HG03571 (cell line): ENCODE measurements around the gene IL1A.
A peak's percentile ranks its signal among the peaks of the same experiment; 100 is the strongest.

Source experiments
- ATAC-seq: cut with Tn5 transposase; IDR thresholded peaks from one replicate; pipeline ENCODE4 v1.9.1; 2021; ENCODE audit not compliant: unreplicated experiment

The IL1A gene

DNA sequence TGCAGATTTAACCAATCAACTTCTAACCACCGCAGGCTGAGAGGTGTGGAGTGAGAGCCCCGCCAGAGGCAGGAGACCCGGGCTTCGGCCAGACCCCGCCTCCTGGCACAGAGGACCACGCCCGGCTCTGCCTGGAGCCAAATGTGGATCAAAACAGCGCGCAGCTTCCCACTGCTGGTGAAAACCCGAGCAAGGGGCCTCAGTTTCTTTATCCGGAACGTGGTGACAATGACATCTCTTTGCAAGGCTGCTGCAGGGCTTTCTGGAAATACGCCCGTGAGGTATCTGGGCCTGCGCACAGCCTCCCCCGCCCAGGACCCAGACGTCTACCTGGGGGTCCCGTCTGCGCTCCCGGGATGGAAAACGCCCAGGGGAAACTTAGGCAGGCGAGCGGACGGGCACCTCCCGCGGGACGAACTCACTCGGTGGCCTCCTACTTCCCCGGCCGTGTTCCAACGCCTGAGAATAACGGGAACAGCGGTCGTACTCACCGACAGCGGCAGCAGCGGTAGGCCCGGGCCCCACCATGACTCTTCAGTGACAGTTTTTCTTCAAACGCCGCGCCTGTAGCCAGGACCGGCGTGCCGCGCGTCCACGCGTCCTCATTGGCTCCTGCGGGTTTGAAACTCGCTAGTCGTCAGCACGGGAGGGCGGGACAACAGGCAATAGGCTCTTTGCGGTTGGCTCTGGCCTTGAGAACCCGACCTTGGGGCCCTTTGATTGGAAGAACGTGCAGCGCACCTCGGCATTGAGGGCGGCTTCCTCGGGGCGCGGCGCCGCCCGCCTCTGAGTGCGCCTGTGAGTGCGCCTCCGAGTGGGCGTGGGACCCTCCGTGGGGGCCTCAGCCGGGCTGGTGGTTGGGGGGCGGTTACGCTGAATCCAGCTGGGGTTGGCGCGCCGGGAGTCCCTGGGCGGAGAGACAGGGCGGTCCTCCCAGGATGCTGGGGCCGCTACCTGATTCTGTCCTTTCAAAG lies 19.9 kb downstream of the IL1A start, which contains the start of gene CKAP2L:
Gene CKAP2L, minus strand, starts transcription at position 539 of the 974 bp plus-strand sequence. Its CDS starts 11 bp downstream, at position 528.
- peak; percentile 95 for ATAC-seq

DNA sequence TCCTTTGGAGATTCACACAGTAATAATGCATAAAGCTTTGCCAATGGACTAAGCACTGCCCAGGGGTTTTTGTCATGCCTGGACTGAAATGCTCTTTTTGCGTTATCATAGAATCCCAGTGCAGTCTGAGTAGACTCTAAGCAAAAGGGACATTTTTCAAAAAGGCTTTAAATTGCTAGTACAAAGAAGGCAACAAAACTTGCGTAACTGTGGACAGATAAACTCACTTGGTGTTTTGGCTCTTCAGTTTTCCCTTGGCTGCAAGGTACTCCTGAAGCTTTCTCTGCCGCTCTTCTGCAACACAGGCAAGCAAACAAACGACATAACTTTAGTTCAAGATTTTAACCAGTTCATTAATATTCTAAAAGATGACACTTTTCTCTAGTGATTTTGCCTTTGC lies 22.0 kb downstream of the IL1A start:
- ATAC-seq: no peak

DNA sequence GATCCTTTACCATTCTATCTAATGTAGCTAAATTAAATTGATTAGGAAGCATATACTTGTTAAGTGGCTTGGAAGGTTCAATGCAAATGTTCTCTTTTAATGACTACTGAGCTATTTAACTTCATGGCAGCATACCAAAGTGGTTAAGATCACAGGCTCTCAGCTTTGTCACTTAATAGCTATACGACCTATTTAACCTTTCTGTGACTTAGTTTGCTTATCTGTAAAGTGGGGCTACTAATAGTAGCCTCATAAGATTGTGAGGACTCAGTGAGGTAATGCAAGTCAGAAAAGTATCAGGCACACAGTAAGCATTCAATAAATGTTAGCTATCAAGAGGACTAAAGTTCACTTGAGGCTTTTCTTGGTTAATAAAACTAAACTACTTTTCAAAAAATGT lies 24.1 kb downstream of the IL1A start:
- no peak for ATAC-seq

DNA sequence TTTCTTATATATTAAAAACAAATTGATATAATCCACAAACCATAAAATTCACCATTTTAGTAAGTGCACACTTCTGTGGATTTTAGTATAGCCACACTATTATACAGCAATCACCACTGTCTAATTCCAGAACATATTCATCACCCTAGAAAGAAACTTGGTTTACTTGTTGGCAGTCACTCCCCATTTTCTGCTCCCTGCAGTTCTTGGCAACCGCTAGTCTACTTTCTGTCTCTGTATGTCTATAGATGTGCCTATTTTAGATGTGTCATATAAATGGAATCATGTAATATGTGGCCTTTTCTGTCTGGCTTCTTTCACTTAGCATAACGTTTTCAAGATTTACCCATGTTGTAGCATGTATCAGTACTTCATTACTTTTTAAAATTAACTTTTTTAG lies 25.6 kb downstream of the IL1A start:
- ATAC-seq: no peak

DNA sequence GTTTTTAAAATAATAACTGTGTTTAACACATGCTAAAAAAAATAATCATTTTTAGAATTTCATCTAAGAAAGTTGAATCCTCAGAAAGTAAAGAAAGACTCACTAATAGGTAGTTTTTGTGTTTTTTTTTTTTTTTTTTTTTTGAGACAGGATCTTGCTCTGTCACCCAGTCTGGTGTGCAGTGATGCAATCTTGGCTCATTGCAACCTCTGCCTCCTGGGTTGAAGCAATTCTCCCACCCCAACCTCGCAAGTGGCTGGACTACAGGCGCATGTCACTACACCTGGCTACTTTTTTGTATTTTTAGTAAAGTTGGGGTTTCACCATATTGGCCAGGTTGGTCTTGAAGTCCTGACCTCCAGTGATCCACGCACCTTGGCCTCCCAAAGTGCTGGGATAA lies 27.0 kb downstream of the IL1A start:
- no peak for ATAC-seq

DNA sequence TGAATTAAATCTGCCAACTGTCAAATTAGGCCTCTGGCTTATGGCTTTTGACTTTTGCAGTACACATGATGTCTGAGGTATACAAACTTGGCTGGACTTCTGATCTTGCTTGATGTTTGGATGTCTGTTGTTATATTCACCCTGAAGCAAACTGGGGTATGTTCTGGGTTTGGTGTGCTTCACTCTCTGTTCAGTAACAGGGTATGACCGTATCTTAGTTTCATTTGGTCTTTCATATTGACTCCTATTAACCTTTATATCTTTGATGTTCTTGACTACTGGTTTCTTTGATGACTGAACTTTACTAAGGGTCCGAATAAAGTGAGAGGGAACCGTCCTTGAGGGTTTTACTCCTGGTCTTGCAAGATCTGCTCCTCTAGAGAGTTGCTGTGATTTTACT lies 28.1 kb downstream of the IL1A start:
- ATAC-seq: no peak

DNA sequence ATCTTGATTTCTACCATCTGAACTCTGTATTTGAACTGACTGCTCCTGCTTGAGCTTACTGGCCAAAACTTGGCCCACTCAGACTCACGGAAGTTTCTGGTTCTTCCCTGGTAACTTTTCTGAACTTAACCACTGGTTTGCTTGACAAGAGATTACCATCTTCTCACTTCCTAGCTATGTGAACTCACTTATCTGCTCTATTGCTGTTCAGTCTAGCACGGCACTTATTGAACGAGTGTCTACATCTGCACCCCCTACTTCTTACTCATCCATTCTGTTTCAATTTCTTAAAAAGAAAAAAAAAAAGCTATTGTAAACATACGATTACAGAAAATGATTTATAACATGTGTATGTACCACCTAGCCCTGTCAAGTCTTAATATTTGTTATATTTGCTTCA lies 28.8 kb downstream of the IL1A start:
- ATAC-seq: no peak

DNA sequence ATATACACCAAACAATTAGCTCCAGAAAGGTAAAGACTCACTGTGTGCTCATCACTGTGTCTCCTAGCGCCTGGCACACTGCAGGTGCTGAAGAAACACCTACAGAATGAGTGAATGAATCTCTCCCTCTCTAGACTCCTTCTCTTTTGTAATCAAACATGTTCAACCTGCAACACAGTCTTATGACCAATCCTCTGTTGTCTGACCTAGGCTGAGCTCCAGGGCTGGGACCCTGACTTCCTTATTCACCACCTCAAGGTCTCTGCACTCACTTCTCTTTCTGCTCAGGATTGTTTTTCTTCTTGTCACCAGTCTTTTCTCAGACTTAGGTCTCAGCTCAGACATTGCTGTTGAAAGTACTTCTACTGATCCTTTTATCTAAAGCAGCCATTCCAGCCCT lies 29.7 kb downstream of the IL1A start:
- no peak for ATAC-seq

DNA sequence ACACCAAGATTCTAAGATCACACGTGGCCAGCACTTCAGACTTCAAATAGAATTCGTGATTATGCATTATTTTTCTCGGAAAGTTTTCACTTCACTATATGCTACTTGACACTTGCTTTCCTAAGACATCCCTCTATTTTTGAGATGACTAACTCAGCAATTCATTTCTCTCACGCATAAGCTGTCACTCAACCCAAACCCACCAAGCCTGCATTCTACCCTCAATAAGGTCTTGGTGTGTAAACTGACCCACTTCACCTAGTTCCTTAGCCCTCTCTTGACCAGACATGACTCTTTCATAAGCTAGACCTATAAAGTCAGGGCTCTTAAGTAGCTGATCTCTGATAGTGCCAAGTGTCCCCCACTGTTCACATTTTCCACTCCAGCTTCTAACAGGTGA lies 31.6 kb downstream of the IL1A start:
- no peak for ATAC-seq

DNA sequence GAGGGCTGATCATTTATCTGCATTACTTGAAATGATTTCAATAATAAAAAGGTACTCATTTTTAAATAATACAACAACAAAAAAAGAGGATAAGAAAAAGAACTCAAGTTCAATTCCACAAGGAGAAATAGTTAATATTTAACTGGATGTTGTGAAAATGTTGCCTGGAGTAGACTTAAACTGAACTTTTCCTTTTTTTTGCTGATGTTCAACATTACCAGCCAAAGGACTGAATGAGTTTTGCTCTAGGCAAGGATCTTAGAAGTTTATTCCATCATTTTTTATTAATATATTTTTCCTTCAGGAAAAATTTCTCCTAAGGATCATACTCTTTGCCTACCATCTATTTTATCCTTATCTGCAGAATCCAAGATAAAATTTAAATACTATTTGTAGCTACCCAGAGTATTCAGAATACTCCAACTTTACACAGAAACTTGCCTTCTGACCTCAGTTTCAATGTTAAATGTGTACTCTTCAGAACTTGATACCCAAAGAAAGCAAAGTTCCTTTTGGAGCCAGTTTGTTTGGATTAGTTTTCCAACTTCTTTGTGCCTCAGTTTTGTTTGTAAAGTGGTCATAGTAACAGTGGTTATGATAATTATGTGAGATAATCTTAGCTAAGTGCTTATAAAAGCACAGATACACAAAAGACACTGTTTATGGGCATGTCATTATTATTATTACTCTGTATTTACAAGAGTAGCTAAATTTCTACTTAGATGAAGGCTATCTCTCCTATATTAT lies 32.7 kb downstream of the IL1A start:
- ATAC-seq: no peak

DNA sequence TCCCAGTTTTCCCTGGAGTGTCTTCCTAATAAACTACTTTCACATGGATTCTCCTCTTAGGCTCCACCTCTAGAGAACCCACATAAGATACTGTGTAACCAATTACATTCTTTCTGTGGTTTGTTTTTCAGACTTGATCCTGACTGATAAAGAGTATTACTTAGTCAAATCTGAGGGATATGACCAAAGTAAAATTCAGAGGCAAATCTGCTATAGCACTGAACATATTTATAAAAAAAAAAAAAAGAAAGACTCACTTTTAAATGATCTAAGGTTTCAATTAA lies 33.8 kb downstream of the IL1A start:
- no peak for ATAC-seq

DNA sequence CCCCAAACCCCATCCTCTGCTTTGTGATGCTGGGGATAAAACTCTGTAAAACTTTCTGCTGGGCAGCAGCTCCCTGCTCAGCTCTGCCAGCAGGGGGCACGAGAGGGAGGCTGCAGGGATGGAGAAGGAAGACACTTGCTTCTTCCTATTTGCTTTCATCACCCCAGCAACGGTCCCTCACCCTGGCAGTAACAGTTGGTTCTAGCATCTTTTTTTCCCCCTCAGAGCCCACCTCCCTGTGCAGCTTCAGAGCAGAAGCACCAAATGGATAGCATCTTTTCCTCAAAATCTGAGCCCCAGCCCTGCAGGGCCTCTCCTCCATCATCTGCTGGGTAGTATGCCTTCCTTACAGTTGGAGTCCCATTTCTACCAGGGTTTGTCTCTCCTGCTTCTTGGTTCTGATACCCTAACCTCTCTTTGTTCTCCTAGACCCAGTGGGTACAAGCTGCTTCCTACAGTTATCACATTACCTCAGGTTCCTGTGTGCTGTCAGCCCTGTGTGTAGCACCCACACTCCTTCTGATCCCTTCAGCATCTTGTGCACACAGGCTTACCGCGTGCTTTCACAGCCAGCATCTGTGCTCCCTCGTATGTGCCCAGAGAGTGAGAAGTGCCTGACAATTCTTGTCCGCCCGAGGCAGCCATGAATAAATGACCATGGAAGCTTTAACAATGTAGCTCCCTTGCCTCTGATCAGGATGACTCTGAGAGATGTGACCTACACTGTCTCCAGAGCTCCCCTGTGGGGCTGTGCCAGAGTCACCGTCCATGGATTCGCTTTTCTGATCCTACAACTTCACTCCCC lies 34.3 kb downstream of the IL1A start:
- no peak for ATAC-seq

DNA sequence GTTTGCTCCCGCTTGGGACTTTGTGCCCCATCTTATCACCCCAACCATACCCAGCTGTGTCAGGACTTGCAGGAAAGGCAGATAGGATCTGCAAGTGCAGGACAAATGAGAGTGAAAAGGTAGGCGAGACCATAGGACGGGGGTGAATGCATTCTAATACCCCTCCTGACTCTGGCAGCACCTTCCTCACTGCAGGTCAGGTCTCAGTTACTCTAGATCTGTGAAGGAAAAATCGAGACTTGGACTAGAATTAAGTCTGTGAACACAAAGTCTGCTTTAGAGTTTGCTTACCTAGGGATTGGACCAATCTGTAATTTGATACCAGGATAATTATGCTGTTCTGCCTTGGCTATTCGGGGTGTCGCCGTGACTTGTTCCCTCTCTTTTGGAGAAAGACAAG lies 43.8 kb downstream of the IL1A start:
- no peak for ATAC-seq

DNA sequence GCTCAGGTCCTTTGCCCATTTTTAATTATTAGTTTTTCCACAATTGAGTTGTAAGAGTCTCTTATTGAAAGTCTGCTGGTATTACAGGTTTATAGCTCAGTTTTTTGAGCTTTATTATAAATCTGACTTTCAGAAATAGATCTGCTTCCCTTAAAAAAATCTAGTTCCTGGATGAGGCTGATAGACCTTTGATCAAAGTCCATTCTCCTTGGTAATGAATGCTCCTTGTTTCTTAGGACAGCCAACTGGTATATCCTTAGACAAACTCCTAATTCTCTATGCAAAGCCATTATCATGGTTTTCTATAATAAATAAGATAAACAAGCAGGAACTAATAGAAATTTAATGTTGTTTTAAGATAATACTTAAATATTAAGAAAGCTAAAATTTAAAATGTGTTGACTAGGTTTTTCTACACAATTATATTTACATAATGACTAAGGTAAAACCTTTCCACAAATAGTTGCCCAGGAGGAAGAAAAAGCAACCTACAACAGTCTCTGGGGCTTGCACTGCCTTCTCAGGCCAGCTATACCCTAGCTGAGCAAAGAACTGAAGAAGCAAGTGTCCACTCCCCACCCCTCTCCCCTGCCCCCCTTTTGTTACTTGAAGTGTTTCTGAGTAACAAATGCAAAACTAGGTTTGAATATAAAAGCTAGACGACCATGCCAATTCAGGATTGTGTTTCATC lies 46.6 kb downstream of the IL1A start:
- no peak for ATAC-seq

DNA sequence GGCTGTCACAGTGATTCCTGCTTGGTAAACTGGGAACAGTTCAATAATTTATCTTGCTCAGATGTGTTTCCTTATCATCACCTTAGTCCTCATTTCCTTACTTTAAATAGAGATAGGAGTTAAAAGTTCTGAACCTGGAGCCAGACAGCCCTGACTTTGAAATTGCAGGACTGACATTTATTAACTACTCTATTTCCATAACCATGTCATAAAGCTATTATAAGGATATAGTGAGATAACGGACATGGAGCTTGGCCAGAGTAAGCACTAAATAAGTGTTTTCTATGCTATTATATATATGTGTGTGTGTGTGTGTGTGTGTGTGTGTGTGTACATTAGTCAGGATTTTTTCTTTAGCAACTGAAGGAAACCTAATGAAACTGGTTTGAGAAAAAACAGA lies 50.4 kb downstream of the IL1A start:
- no peak for ATAC-seq

DNA sequence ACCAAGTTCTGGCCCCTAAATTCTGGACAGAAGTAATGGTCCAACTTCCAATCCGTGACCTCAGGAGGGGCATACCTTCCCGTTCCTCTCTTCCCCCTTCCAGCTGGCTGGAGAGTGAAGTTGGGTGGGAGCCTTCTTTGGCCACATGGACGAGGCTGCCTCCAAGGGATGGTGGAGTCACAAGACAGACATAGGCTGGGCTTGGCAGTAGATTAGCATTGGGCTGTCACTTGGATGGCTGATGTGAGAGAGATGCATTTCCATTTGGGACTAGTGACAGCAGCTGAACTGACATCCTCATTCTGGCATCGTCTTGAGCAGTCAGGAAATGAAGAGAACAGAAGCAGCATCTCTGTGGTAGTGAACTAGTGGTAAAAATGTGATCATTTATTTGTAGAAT lies 50.8 kb downstream of the IL1A start:
- no peak for ATAC-seq

DNA sequence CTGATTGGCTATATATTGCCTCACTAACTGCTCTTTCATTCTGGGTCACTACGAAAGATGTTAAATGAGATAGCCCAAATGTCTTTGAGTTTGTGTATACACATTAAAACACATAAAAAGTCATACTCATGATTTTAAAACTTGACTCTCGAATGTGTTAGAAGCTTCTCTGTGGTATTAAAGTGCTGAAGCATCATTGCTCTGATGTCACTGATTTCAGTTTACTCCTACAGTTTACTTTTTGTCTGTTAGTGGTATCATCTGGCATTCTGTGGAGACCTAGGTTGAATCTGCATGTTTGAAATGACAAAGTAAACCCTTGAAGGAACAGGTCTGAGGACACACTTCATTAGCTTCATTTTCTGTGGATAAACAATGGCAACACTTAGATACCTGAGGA lies 52.8 kb downstream of the IL1A start:
- ATAC-seq: no peak

DNA sequence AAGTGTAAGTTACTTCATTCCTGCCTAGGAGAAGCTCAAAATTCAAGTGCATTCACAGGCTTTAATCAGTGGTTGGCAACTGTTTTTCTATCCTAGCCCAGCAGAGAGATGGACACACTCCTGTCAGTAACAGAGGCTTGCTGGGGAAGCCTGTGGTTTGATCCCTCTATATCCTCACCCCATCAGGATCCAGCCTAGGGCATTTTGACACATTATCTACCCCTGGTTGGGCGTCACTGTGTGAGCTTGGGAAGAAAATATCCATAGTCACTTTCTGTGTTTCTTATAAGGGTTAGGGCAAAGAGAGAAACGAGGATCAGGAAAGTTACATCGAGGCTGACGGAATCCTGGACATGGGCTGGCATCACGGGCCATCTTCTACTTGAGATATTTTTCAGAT lies 53.5 kb downstream of the IL1A start:
- ATAC-seq: no peak

DNA sequence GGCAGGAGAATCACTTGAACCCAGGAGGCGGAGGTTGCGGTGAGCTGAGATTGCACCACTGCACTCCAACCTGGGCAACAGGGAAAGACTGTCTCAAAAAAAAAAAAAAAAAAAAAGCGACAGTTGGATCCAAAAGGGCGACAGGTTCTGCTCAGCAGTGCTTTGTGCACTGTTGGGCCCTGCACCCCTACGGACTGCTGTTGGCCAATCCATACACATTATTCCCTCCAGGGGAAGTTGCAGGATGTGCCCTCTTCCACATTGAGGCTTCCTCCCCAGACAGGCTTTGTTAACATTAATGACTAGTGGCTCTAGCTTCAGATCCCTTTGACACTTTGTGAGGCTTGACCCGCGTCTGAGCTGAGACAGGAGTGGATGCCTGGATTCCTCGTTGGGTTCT lies 54.1 kb downstream of the IL1A start:
- no peak for ATAC-seq

DNA sequence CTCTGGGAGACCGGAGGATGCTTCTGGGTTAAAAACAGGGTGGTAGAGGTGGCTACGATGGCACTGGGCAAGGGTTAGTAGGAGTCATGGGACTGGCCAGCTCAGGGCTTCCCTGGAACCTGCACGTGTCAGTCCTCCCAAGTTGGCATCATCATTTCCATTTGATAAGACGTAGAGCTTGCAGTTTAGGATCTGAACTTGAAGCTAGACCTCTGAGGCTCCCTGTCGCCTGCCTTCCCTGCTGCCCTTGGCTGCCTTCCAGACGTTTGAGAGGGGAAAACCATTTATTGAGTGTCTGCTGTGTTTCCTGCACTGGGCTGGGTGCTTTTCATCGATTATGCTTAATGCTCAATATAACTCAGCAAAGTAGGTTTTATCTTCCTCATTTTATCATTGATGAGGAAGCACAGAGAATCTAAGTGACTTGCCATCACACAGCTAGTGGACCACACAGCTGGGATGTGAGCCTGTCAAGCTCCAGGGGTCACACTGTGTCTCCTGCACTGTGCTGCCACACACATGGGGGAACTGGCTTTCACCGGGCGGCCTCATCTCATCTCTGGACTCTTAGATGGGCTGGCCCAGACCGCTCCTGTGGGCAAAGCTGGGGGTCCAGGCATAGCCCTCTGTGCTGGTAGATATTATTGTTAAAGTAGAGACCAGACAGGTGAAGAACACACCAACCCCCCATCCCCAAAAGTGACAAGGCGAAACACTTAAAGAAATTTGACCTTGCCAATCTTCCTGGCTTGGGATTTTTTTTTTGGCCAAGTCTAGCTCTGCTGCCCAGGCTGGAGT lies 55.7 kb downstream of the IL1A start:
- ATAC-seq: no peak
